ENCODE data around the gene QRICH2.
"Not testable (repeated sequence)": the region's sequence is repeated elsewhere in the genome, so short reads cannot be mapped to it uniquely, and the experiment has no call there.

QRICH2 gene

GRCh38 chr17:76240461-76241203, 67.4 kb downstream of the QRICH2 start, which contains the start of gene RNF157:
Gene RNF157, minus strand, starts transcription at chr17:76240493. Its CDS starts 253 bp downstream, at chr17:76240240.
- Histone ChIP-seq H3K4me3 (peak within 1 kb of the TSS; percentile 66), H3K9me3 (no peaks in the 10 kb centered on the region), H3K4me1 (peaks cover 34% of the 10 kb centered on the region), H3K27me3 (peaks cover 65% of the 10 kb centered on the region), H3K27ac (no peak within 1 kb of the TSS), H4K20me1 (peaks cover 5% of the 10 kb centered on the region), H3K4me2 (peak within 1 kb of the TSS; percentile 94), H3K9ac (peak within 1 kb of the TSS; percentile 46; the same call in 1 of the 2 replicates), H3K36me3 (no peaks in the 10 kb centered on the region)
- TF ChIP-seq Cebpa-rat (IDR thresholded peaks at IDR 0.05): no peak

GRCh38 chr17:76239538-76240274, 68.4 kb downstream of the QRICH2 start:
- Histone ChIP-seq H4K20me1 (peaks cover 5% of the 10 kb centered on the region), H3K36me3 (no peaks in the 10 kb centered on the region), H3K27ac (no peak overlapping the region), H3K9ac (no peak overlapping the region), H3K9me3 (no peaks in the 10 kb centered on the region), H3K4me2 (peak overlapping the region; percentile 94; the same call in 1 of the 2 replicates), H3K4me1 (peaks cover 25% of the 10 kb centered on the region), H3K27me3 (peaks cover 65% of the 10 kb centered on the region), H3K4me3 (peak overlapping the region; percentile 66; the same call in 1 of the 2 replicates)
- no peak for TF ChIP-seq Cebpa-rat (IDR thresholded peaks at IDR 0.05)

GRCh38 chr17:76238847-76239537, 69.1 kb downstream of the QRICH2 start:
- Histone ChIP-seq H3K9ac (no peak overlapping the region), H3K4me2 (no peak overlapping the region), H3K4me3 (no peak overlapping the region), H3K27ac (no peak overlapping the region), H4K20me1 (peaks cover 5% of the 10 kb centered on the region), H3K4me1 (peaks cover 18% of the 10 kb centered on the region), H3K27me3 (peaks cover 65% of the 10 kb centered on the region), H3K9me3 (no peaks in the 10 kb centered on the region), H3K36me3 (no peaks in the 10 kb centered on the region)
- no peak for TF ChIP-seq Cebpa-rat (IDR thresholded peaks at IDR 0.05)

GRCh38 chr17:76237859-76238313, 70.2 kb downstream of the QRICH2 start:
- peaks cover 5% of the 10 kb centered on the region for H4K20me1 ChIP-seq
- no peak overlapping the region for H3K9ac ChIP-seq
- peaks cover 7% of the 10 kb centered on the region for H3K4me1 ChIP-seq
- H3K36me3 ChIP-seq: no peaks in the 10 kb centered on the region
- no peaks in the 10 kb centered on the region for H3K9me3 ChIP-seq
- no peak overlapping the region for H3K27ac ChIP-seq
- no peak for TF ChIP-seq Cebpa-rat (IDR thresholded peaks at IDR 0.05)
- H3K4me2 ChIP-seq: no peak overlapping the region
- H3K4me3 ChIP-seq: no peak overlapping the region
- peaks cover 58% of the 10 kb centered on the region for H3K27me3 ChIP-seq

GRCh38 chr17:76236603-76237002, 71.5 kb downstream of the QRICH2 start:
- H3K9me3 ChIP-seq: no peaks in the 10 kb centered on the region
- H3K9ac ChIP-seq: no peak overlapping the region
- no peaks in the 10 kb centered on the region for H3K36me3 ChIP-seq
- H3K27me3 ChIP-seq: peaks cover 46% of the 10 kb centered on the region
- peaks cover 7% of the 10 kb centered on the region for H3K4me1 ChIP-seq
- TF ChIP-seq Cebpa-rat (IDR thresholded peaks at IDR 0.05): no peak
- H4K20me1 ChIP-seq: peaks cover 5% of the 10 kb centered on the region
- no peak overlapping the region for H3K4me2 ChIP-seq
- H3K4me3 ChIP-seq: no peak overlapping the region
- H3K27ac ChIP-seq: no peak overlapping the region

- Histone ChIP-seq H3K36me3 (no peaks in the 10 kb centered on the region), H3K4me3 (no peak overlapping the region), H3K27ac (no peak overlapping the region), H3K27me3 (peaks cover 38% of the 10 kb centered on the region), H3K4me2 (no peak overlapping the region), H4K20me1 (peaks cover 5% of the 10 kb centered on the region), H3K9me3 (no peaks in the 10 kb centered on the region), H3K4me1 (peaks cover 3% of the 10 kb centered on the region), H3K9ac (no peak overlapping the region)
- no peak for TF ChIP-seq Cebpa-rat (IDR thresholded peaks at IDR 0.05)
Observed at GRCh38 chr17:76235883-76236282, 72.2 kb downstream of the QRICH2 start.

- no peak for TF ChIP-seq Cebpa-rat (IDR thresholded peaks at IDR 0.05)
- Histone ChIP-seq H3K9ac (no peak overlapping the region), H3K27me3 (peaks cover 23% of the 10 kb centered on the region), H3K4me1 (no peaks in the 10 kb centered on the region), H3K9me3 (no peaks in the 10 kb centered on the region), H3K36me3 (no peaks in the 10 kb centered on the region), H3K27ac (no peak overlapping the region), H3K4me3 (no peak overlapping the region), H3K4me2 (no peak overlapping the region), H4K20me1 (no peaks in the 10 kb centered on the region; the same call in 1 of the 2 replicates)
Observed at GRCh38 chr17:76234354-76234679, 73.8 kb downstream of the QRICH2 start.

- no peak for TF ChIP-seq Cebpa-rat (IDR thresholded peaks at IDR 0.05)
Observed at GRCh38 chr17:76233588-76234353, 74.3 kb downstream of the QRICH2 start.

GRCh38 chr17:76232342-76232741, 75.7 kb downstream of the QRICH2 start:
- Histone ChIP-seq H3K27ac (no peak overlapping the region), H3K4me1 (no peaks in the 10 kb centered on the region)

More at GRCh38 chr17:76233588-76234353, 74.3 kb downstream of the QRICH2 start:
- peaks cover 17% of the 10 kb centered on the region for H3K27me3 ChIP-seq
- no peaks in the 10 kb centered on the region; the same call in 1 of the 2 replicates for H4K20me1 ChIP-seq
- H3K9me3 ChIP-seq: no peaks in the 10 kb centered on the region
- no peaks in the 10 kb centered on the region for H3K36me3 ChIP-seq
- no peak overlapping the region for H3K4me2 ChIP-seq
- no peak overlapping the region for H3K27ac ChIP-seq
- H3K9ac ChIP-seq: no peak overlapping the region
- H3K4me1 ChIP-seq: no peaks in the 10 kb centered on the region
- H3K4me3 ChIP-seq: no peak overlapping the region

GRCh38 chr17:76226749-76227148, 81.3 kb downstream of the QRICH2 start:
- H4K20me1 ChIP-seq, H3K4me2 ChIP-seq, H3K36me3 ChIP-seq, H3K4me1 ChIP-seq, H3K27ac ChIP-seq, H3K27me3 ChIP-seq, H3K9me3 ChIP-seq, H3K9ac ChIP-seq, H3K4me3 ChIP-seq: not testable (repeated sequence)

More at GRCh38 chr17:76232342-76232741, 75.7 kb downstream of the QRICH2 start:
- Histone ChIP-seq H4K20me1 (no peaks in the 10 kb centered on the region), H3K4me3 (no peak overlapping the region), H3K9me3 (no peaks in the 10 kb centered on the region), H3K36me3 (no peaks in the 10 kb centered on the region), H3K27me3 (peaks cover 3% of the 10 kb centered on the region; the same call in 1 of the 2 replicates), H3K4me2 (no peak overlapping the region), H3K9ac (no peak overlapping the region)
- TF ChIP-seq Cebpa-rat (IDR thresholded peaks at IDR 0.05): no peak

GRCh38 chr17:76225373-76226086, 82.5 kb downstream of the QRICH2 start:
- not testable (repeated sequence) for H3K36me3 ChIP-seq, H3K27me3 ChIP-seq, H3K9ac ChIP-seq, H3K9me3 ChIP-seq, H3K4me1 ChIP-seq, H3K27ac ChIP-seq, H4K20me1 ChIP-seq, H3K4me3 ChIP-seq, H3K4me2 ChIP-seq

All from BLaER1 (cell line).